Psoas muscle (tissue), 8 donors: ENCODE data around the gene GIPC2. TPM values are rescaled to one million over a fixed set of nuclear protein-coding genes. Genes with fewer than 3 reads are reported as not detected.
A peak's percentile ranks its signal among the peaks of the same experiment; 100 is the strongest.
"Not testable (repeated sequence)": the region's sequence is repeated elsewhere in the genome, so short reads cannot be mapped to it uniquely, and the experiment has no call there.

Source experiments
- ATAC-seq, 4 donors: fragments of 200-7000 bp; cut with Tn5 transposase; one replicate each; pipeline ENCODE4 v1.9.1; 2020; ENCODE audit warnings: moderate library complexity in 3 of 4, mild to moderate bottlenecking in 2 of 4
- DNase-seq, 2 donors: peaks; one replicate each; pipeline ENCODE4 v3.0.0-alpha.2; 2020
- H3K27ac ChIP-seq: fragments of 200-600 bp; one replicate; pipeline ENCODE4 v1.8.0; 2022
- H3K27me3 ChIP-seq, 3 donors: fragments of 200-600 bp in 1 of 3; one replicate each; pipeline versions ENCODE4 v1.6.1 to v1.8.0; 2013 to 2022; ENCODE audit warnings: low read length in 2 of 3, mild to moderate bottlenecking in 2 of 3, moderate library complexity in 1 of 3; ENCODE audit not compliant: insufficient read depth in 3 of 3
- H3K36me3 ChIP-seq, 2 donors: fragments of 200-600 bp in 1 of 2; one replicate each; pipeline versions ENCODE4 v1.6.1 to v1.8.0; 2013 to 2022; ENCODE audit warnings: low read depth in 1 of 2, mild to moderate bottlenecking in 1 of 2, moderate library complexity in 1 of 2; ENCODE audit not compliant: insufficient read depth in 1 of 2
- H3K4me1 ChIP-seq: fragments of 200-600 bp; one replicate; pipeline ENCODE4 v1.8.0; 2022
- H3K4me3 ChIP-seq: fragments of 200-600 bp; one replicate; pipeline ENCODE4 v1.8.0; 2022; ENCODE audit warnings: mild to moderate bottlenecking
- H3K9me3 ChIP-seq: fragments of 200-600 bp; one replicate; pipeline ENCODE4 v1.8.0; 2022
- CTCF ChIP-seq: fragments of 200-600 bp; IDR thresholded peaks from one replicate; pipeline ENCODE4 v1.8.0; 2022; ENCODE audit warnings: antibody characterized with exemption
- WGBS, 3 donors: extraction: QIAGEN DNeasy Blood & Tissue Kit; methylation state at CpG; one replicate each; pipeline versions ENCODE4 v1.1.6 to v1.1.7; 2013; 5-methylcytosine and 5-hydroxymethylcytosine counted together
- intact Hi-C, 2 donors: fragments of 100-400 bp; cut with DNase I; formaldehyde crosslinking; loops; one replicate each; pipeline versions ENCODE4 v1.11.0 to v1.14.2; 2022
- long read RNA-seq, 2 donors: library from polyadenylated mRNA; unstranded; transcript quantifications; one replicate each; pipeline ENCODE4 v2.0.0, GENCODE V29; 2021
- polyA plus RNA-seq, 3 donors: library from polyadenylated mRNA; stranded (reverse); fragments of 200-250 nt; gene quantifications; one replicate each; pipeline ENCODE4 v1.2.3, GENCODE V29; 2013
- total RNA-seq, 4 donors: library from RNA; stranded (reverse); fragmentation: NEBNext Ultra II Directional in 2 of 4; extraction: Animal tissue kit (Norgen Biotek cat#: 25700) in 2 of 4; gene quantifications; one replicate each; pipeline versions ENCODE4 v1.2.1 to v1.2.4, GENCODE V29; 2021 to 2023
- donor health status: healthy with polysubstance abuse.
- donor health status: DM: no; HTN: no; CAD: no; lungs with moderate emphysema.
- donor health status: Bipolar disorder and iron deficiency.
- donor health status: healthy.
- donor health status: DM: yes; HTN: yes; CAD: no.
- donor health status: DM: no; HTN: no; CAD: no.
- donor health status: DM: no; HTN: no; CAD: no.
- donor health status: DM: yes; HTN: yes; CAD: no.

GIPC2 gene
- total RNA-seq, result 1 to 10 TPM; 1.2 to 1.6 (median 1.4) TPM
- polyA plus RNA-seq, result 1 to 10 TPM in 1 of 3 donors, under 1 TPM in 2; 0.68 to 1.0 (median 0.72) TPM
- long read RNA-seq, donor 1, partial matches to known transcripts, result 0 of 3 reads
- long read RNA-seq, donor 1, other reads (novel, unspliced or antisense), result 3 of 3 reads
- long read RNA-seq, donor 2, partial matches to known transcripts, result 0 of 6 reads
- long read RNA-seq, donor 2, other reads (novel, unspliced or antisense), result 6 of 6 reads

GRCh38 chr1:78045926-78046778 lies at the start of gene GIPC2:
Gene GIPC2, plus strand, starts transcription at chr1:78045966. Its CDS starts 129 bp downstream, at chr1:78046095.
- Histone ChIP-seq H3K27me3 (no peaks in the 10 kb centered on the region), H3K4me1 (peaks cover 22% of the 10 kb centered on the region), H3K9me3 (no peaks in the 10 kb centered on the region), H3K4me3 (peak within 1 kb of the TSS; percentile 79), H3K27ac (peak within 1 kb of the TSS; percentile 77), H3K36me3 (no peaks in the 10 kb centered on the region)
- 5 to 8% (median 8%) methylated on average over 74 to 85 of the region's 85 CpGs for WGBS, 3 donors
- DNase-seq (peak; percentile 49 to 73), ATAC-seq (peak; percentile 78 to 86 (median 82))
- intact Hi-C loops, result loop anchor here (2.0 to 5.0 kb wide), 3 partner anchors 34 to 67 kb away; partner anchors contain the start of gene FUBP1 (in 1 of the 2)
- TF ChIP-seq CTCF, result no peak

DNA sequence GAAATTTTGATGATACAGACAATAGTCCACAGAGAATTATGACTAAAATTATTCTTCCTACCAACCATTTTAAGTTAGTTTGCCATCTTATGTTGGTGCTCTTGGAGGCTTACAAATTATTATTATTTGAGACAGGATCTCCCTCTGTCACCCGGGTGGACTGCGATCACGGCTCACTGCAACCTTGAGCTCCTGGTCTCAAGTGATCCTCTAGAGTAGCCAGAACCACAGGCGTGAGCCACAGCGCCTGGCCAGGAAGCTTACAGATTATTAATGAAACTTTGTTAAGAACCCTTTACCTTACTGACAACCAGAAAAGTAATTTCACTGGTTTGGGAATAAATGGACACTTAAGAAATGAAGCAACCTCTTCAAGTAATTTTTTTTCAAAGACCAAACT lies 49.0 kb upstream of the GIPC2 start:
- WGBS, 3 donors, result 86 to 95% (median 87%) methylated on average over 5 of the region's 5 CpGs
- Histone ChIP-seq H3K4me3 (no peak overlapping the region), H3K4me1 (no peaks in the 10 kb centered on the region), H3K27me3 (no peaks in the 10 kb centered on the region), H3K27ac (no peak overlapping the region), H3K9me3 (no peaks in the 10 kb centered on the region), H3K36me3 (peaks cover 0 to 13% of the 10 kb centered on the region in 2 donors)
- no peak for TF ChIP-seq CTCF
- intact Hi-C loops, result no loop called here
- no peak for ATAC-seq
- no peak for DNase-seq

DNA sequence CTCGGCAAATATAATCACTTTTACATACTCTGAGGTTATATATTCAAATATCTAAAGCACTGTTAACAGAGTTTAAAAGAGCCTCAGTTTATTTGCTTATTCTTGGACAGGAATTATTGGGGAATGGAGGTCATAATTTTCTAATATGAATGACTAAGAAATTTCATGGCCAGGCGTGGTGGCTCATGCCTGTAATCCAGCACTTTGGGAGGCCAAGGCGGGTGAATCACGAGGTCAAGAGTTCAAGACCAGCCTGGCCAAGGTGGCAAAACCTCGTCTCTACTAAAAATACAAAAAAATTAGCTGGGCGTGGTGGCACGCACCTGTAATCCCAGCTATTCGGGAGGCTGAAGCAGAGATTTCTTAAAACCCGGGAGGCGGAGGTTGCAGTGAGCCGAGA lies 45.2 kb upstream of the GIPC2 start:
- H3K36me3 ChIP-seq, ATAC-seq: not testable (repeated sequence)

DNA sequence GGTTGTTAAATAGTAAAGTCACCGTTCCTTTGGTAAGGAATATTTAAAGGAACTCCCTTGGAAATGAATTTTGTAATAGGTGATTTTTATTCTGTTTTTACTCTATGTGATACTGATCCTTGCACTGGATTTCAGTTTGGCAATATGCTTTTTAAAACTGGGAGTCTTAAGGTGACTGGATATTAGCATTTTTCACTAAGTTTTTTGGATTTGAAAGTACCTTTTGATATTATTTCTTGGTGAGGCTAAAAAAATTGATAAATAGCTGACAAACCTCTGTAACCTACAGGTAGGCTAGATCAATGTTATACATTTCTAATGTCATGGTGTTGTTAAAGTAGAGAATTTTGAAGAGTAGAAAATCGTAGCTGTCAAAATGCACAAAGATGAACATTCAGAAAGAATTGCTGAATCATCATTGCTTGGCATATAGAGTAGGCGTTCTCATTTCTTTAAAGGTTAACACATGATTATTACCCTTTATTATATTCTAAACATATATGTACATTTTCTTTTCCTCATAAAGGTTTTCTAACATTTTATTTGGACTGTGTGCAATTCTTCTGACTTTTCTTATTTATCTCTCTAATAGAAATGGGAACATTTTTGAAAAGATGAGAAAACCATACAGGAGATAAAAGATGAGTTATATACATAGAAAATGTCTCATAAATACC lies 42.6 kb upstream of the GIPC2 start:
- no peak for TF ChIP-seq CTCF
- Histone ChIP-seq H3K9me3 (no peaks in the 10 kb centered on the region), H3K36me3 (no peaks in the 10 kb centered on the region), H3K27ac (peak overlapping the region; percentile 95), H3K4me3 (peak overlapping the region; percentile 69), H3K27me3 (no peaks in the 10 kb centered on the region), H3K4me1 (peaks cover 17% of the 10 kb centered on the region)
- WGBS, 3 donors, result 6 to 38% (median 14%) methylated on average over 3 of the region's 3 CpGs
- intact Hi-C loops, result loop anchor here in 1 of 2 donors (10.0 kb wide), 1 partner anchor 112 kb away; no protein-coding TSS in a partner anchor
- DNase-seq (no peak), ATAC-seq (no peak)

More for the DNA sequence above, 45.2 kb upstream of the GIPC2 start:
- not testable (repeated sequence) for H3K9me3 ChIP-seq, H3K27me3 ChIP-seq, H3K4me3 ChIP-seq, DNase-seq
- WGBS, 3 donors, result 85 to 92% (median 89%) methylated on average over 11 of the region's 11 CpGs
- intact Hi-C loops, result loop anchor here in 1 of 2 donors (2.0 to 10.0 kb wide), 2 partner anchors 14 to 114 kb away; no protein-coding TSS in a partner anchor
- H3K4me1 ChIP-seq, result peaks cover 13% of the 10 kb centered on the region
- peak overlapping the region; percentile 36 for H3K27ac ChIP-seq
